BLaER1 (cell line): Measurements from ENCODE around the gene SCUBE2.

Experiments
- H3K27ac ChIP-seq: shearing (Covaris generic); formaldehyde crosslinking; 2 replicates; pipeline ENCODE4 v1.8.1; 2022
- H3K27me3 ChIP-seq: shearing (Covaris generic); formaldehyde crosslinking; 2 replicates; pipeline ENCODE4 v1.8.1; 2022
- H3K36me3 ChIP-seq: shearing (Covaris generic); formaldehyde crosslinking; 2 replicates; pipeline ENCODE4 v1.8.1; 2022
- H3K4me1 ChIP-seq: shearing (Covaris generic); formaldehyde crosslinking; 2 replicates; pipeline ENCODE4 v1.8.1; 2022
- H3K4me2 ChIP-seq: shearing (Covaris generic); formaldehyde crosslinking; 2 replicates; pipeline ENCODE4 v1.8.1; 2022
- H3K4me3 ChIP-seq: shearing (Covaris generic); formaldehyde crosslinking; 2 replicates; pipeline ENCODE4 v1.8.1; 2022
- H3K9ac ChIP-seq: shearing (Covaris generic); formaldehyde crosslinking; 2 replicates; pipeline ENCODE4 v1.8.1; 2022
- H3K9me3 ChIP-seq: shearing (Covaris generic); formaldehyde crosslinking; 2 replicates; pipeline ENCODE4 v1.8.1; 2022
- H4K20me1 ChIP-seq: shearing (Covaris generic); formaldehyde crosslinking; 2 replicates; pipeline ENCODE4 v1.8.1; 2022
- Cebpa-rat ChIP-seq: shearing (Covaris generic); IDR thresholded peaks from 2 replicates; pipeline ENCODE4 v1.8.1; 2022

The SCUBE2 gene

DNA sequence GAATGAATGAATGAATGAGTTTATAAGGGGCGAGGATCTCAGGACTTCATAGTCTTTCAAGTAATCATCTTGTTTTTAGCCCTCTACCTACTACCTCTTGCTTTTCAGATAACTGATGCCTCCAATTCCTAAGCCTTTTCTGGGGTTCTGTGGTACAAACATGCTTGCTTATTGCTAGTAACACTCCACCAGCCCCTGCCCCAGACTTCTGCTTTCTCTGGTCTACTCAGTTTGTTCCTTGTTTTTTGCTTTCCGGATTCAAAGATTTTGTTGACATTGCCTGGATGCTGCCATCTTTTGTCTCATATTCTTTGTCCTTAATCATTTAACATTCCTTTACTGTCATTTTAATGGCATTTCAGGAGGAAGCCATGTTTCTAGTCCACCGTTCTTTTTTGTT lies 118.3 kb downstream of the SCUBE2 start:
- H3K36me3 ChIP-seq = no peaks in the 10 kb centered on the region
- H3K4me1 ChIP-seq = no peaks in the 10 kb centered on the region
- no peak overlapping the region for H3K27ac ChIP-seq
- H4K20me1 ChIP-seq = no peaks in the 10 kb centered on the region
- TF ChIP-seq Cebpa-rat = no peak
- H3K4me3 ChIP-seq = no peak overlapping the region
- H3K4me2 ChIP-seq = no peak overlapping the region
- no peaks in the 10 kb centered on the region for H3K27me3 ChIP-seq
- no peaks in the 10 kb centered on the region for H3K9me3 ChIP-seq
- no peak overlapping the region for H3K9ac ChIP-seq

GRCh38 chr11:8971924-8972316 lies 119.5 kb downstream of the SCUBE2 start:
- no peaks in the 10 kb centered on the region for H3K27me3 ChIP-seq
- no peak overlapping the region for H3K27ac ChIP-seq
- no peaks in the 10 kb centered on the region for H3K36me3 ChIP-seq
- H3K4me3 ChIP-seq = no peak overlapping the region
- no peaks in the 10 kb centered on the region for H3K9me3 ChIP-seq
- no peaks in the 10 kb centered on the region for H4K20me1 ChIP-seq
- H3K4me1 ChIP-seq = no peaks in the 10 kb centered on the region
- no peak for TF ChIP-seq Cebpa-rat
- no peak overlapping the region for H3K4me2 ChIP-seq
- no peak overlapping the region for H3K9ac ChIP-seq

DNA sequence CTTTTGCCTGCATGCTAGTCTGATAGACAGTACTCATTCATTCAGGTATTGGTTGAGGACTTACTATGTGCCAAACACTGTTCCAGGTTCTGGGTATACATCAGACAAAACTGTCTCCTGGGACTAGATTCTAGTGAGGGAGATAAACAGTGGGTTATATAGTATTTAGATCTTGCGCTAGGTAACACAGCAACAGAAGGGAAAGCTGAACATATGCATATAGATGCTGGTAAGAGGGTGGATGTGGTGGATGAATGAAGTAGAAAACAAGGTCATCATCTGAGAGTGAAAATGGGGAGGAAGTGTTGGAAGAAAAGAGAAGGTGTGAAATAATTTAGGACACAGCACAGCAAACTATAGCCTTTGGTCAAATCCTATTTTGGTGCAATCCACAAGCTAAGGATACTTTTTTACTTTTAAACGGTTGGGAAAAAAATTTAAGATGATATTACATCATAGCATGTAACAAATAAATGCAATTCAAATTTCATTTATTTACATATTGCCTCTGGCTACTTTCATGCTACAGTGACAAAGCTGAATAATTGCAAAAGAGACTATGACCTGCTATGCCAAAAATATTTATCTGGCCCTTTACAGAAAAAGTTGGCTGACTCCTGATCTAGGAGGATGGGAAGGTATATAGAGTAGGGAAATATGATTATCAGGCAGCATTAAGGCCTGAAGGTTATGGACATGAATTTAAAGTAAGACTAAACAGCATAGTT lies 120.0 kb downstream of the SCUBE2 start:
- Histone ChIP-seq H4K20me1 (no peaks in the 10 kb centered on the region), H3K9ac (no peak overlapping the region), H3K4me1 (no peaks in the 10 kb centered on the region), H3K27me3 (no peaks in the 10 kb centered on the region), H3K36me3 (no peaks in the 10 kb centered on the region), H3K27ac (no peak overlapping the region), H3K4me2 (no peak overlapping the region), H3K4me3 (no peak overlapping the region), H3K9me3 (no peaks in the 10 kb centered on the region)
- no peak for TF ChIP-seq Cebpa-rat
